GM18868 (cell line): ENCODE measurements around the gene UCP2.

Experiments used
- ATAC-seq: cut with Tn5 transposase; IDR thresholded peaks from one replicate; pipeline ENCODE4 v1.9.1; 2021; ENCODE audit warnings: mild to moderate bottlenecking, moderate library complexity; ENCODE audit not compliant: unreplicated experiment

The UCP2 gene

GRCh38 chr11:73982595-73982989 lies at the start of gene UCP2:
TSS of gene UCP2 (minus strand) at chr11:73982843. CDS start at chr11:73978378, 4,465 bp downstream.
- peak; percentile 45 for ATAC-seq

GRCh38 chr11:74030723-74031676 lies 48.4 kb upstream of the UCP2 start:
- ATAC-seq, result no peak

GRCh38 chr11:74025467-74026166 lies 43.0 kb upstream of the UCP2 start:
- ATAC-seq, result no peak

GRCh38 chr11:74024261-74025029 lies 41.8 kb upstream of the UCP2 start:
- no peak for ATAC-seq

GRCh38 chr11:74023276-74023675 lies 40.6 kb upstream of the UCP2 start:
- ATAC-seq, result no peak

- no peak for ATAC-seq
These were observed 39.9 kb upstream of the UCP2 start for GRCh38 chr11:74022546-74022945.

GRCh38 chr11:74021998-74022397 lies 39.4 kb upstream of the UCP2 start:
- no peak for ATAC-seq

- no peak for ATAC-seq
These were observed 37.9 kb upstream of the UCP2 start for GRCh38 chr11:74020539-74020938.

- ATAC-seq, result no peak
These were observed 37.2 kb upstream of the UCP2 start for GRCh38 chr11:74019860-74020259.

- ATAC-seq, result no peak
These were observed 36.6 kb upstream of the UCP2 start for GRCh38 chr11:74019104-74019738.

- no peak for ATAC-seq
These were observed 35.8 kb upstream of the UCP2 start for GRCh38 chr11:74018331-74019005.

- no peak for ATAC-seq
These were observed 35.0 kb upstream of the UCP2 start for GRCh38 chr11:74017631-74018030.

GRCh38 chr11:74015919-74016684 lies 33.5 kb upstream of the UCP2 start:
- no peak for ATAC-seq

GRCh38 chr11:74014880-74015279 lies 32.2 kb upstream of the UCP2 start:
- no peak for ATAC-seq

GRCh38 chr11:74013141-74013540 lies 30.5 kb upstream of the UCP2 start:
- no peak for ATAC-seq

GRCh38 chr11:74012074-74012809 lies 29.6 kb upstream of the UCP2 start:
- no peak for ATAC-seq

GRCh38 chr11:74011360-74012073 lies 28.9 kb upstream of the UCP2 start:
- no peak for ATAC-seq
